GM08714 (cell line): ENCODE results near the gene PPY.
"Not testable (repeated sequence)": the region's sequence is repeated elsewhere in the genome, so short reads cannot be mapped to it uniquely, and the experiment has no call there.

ENCODE experiments used
- H3K4me3 ChIP-seq: fragments of 200-500 bp; sonication (Bioruptor generic); 2 replicates; pipeline ENCODE4 v1.5.1; 2014; ENCODE audit warnings: mild to moderate bottlenecking, low read length, inconsistent platforms
- ZNF274 ChIP-seq: IDR thresholded peaks from 2 replicates; pipeline ENCODE4 v1.6.1; 2012; ENCODE audit warnings: mild to moderate bottlenecking, low read depth, low read length

The PPY gene

GRCh38 chr17:43928609-43929008 is 13.7 kb downstream of the PPY start:
- no peak for TF ChIP-seq ZNF274
- H3K4me3 ChIP-seq, result no peak overlapping the region

- not testable (repeated sequence) for H3K4me3 ChIP-seq
These were observed 14.3 kb downstream of the PPY start for GRCh38 chr17:43927929-43928328.

- H3K4me3 ChIP-seq, result no peak overlapping the region
- no peak for TF ChIP-seq ZNF274
These were observed 15.0 kb downstream of the PPY start for GRCh38 chr17:43927060-43927864.

GRCh38 chr17:43924558-43924957 is 17.7 kb downstream of the PPY start:
- TF ChIP-seq ZNF274, result no peak
- H3K4me3 ChIP-seq, result no peak overlapping the region

GRCh38 chr17:43920500-43921095 is 21.7 kb downstream of the PPY start:
- TF ChIP-seq ZNF274, result no peak
- no peak overlapping the region for H3K4me3 ChIP-seq

- no peak for TF ChIP-seq ZNF274
- peak overlapping the region; percentile 25; the same call in 1 of the 2 replicates for H3K4me3 ChIP-seq
These were observed 24.3 kb downstream of the PPY start for GRCh38 chr17:43918026-43918389.

GRCh38 chr17:43917348-43918025 is 24.8 kb downstream of the PPY start:
- TF ChIP-seq ZNF274, result no peak
- H3K4me3 ChIP-seq, result peak overlapping the region; percentile 25; the same call in 1 of the 2 replicates

GRCh38 chr17:43917016-43917347 is 25.3 kb downstream of the PPY start:
- peak overlapping the region; percentile 0; the same call in 1 of the 2 replicates for H3K4me3 ChIP-seq
- TF ChIP-seq ZNF274, result no peak

- no peak overlapping the region for H3K4me3 ChIP-seq
- TF ChIP-seq ZNF274, result no peak
These were observed 25.9 kb downstream of the PPY start for GRCh38 chr17:43916385-43916784.

- no peak for TF ChIP-seq ZNF274
These were observed 26.7 kb downstream of the PPY start for GRCh38 chr17:43915559-43915958.

GRCh38 chr17:43914451-43914850 is 27.8 kb downstream of the PPY start:
- no peak for TF ChIP-seq ZNF274
- no peak overlapping the region for H3K4me3 ChIP-seq

More at GRCh38 chr17:43915559-43915958, 26.7 kb downstream of the PPY start:
- no peak overlapping the region for H3K4me3 ChIP-seq

- H3K4me3 ChIP-seq, result no peak overlapping the region
- no peak for TF ChIP-seq ZNF274
These were observed 28.7 kb downstream of the PPY start for GRCh38 chr17:43913584-43913983.

GRCh38 chr17:43912635-43913304 is 29.5 kb downstream of the PPY start:
- TF ChIP-seq ZNF274, result no peak

GRCh38 chr17:43911904-43912303 is 30.4 kb downstream of the PPY start:
- no peak for TF ChIP-seq ZNF274
- no peak overlapping the region for H3K4me3 ChIP-seq

More at GRCh38 chr17:43912635-43913304, 29.5 kb downstream of the PPY start:
- H3K4me3 ChIP-seq, result no peak overlapping the region
